GM20000 (cell line): ENCODE results near the gene MAGI1.

Source experiments
- DNase-seq: peaks from one replicate; pipeline ENCODE4 v3.0.0; 2012; ENCODE audit warnings: low spot score
- TF ChIP-seq, protein P1 (sequence below): IDR thresholded peaks from 2 replicates; pipeline ENCODE4 v1.5.1; 2012; ENCODE audit warnings: mild to moderate bottlenecking, control low read depth; ENCODE audit errors: extremely low read depth, missing control alignments

Gene MAGI1

DNA sequence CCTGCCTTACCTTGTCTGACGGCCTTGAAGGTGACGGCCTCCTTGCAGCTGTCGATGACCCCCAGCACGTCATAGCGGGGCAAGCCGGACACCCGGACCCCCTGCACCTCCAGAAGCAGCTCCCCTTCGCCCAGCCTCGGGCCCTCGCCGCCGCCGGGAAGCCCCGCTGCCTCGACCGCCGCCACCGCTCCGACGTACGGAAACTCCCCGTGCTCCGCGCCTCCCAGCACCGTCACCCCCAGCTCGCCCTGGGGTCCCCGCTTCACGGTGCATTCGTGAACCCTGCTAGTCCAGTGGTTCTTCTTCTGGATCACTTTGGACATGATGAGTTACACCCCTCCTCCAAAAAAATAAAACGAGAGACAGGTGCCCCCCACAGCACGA, 740 bp downstream of the MAGI1 start:
- peak; percentile 54 for DNase-seq

DNA sequence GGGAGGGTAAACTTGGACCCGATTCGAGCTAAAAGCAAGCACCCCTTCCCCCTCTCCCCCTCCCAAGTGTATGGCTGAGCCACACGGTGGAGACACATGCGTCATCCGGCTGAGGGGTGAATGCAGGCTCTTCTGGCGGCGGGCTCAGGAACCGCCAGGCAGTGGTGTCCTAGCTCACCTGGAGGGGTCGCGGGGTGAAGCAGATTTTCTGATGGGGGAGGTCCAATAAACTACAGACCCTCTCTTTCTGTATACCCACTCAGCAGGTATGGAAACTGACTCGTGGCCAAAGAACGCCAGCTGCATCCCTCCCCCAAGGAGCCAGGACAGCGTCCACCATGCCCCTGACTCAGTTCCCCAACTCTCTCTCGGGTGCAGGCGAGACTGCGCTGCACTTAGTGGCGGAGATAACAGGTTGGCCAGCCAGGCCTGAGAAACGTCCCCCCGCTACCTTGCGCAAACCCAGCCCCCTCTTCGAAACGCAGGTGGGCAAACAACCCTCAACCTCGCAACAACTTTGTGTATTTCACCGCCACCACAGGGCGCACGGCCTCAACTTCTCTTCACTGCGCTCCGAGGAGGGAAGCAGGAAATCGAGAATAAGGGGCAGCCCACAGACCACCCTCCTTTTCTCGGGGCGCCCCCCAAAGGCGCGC, 1.3 kb downstream of the MAGI1 start:
- TF ChIP-seq, protein P1, sequence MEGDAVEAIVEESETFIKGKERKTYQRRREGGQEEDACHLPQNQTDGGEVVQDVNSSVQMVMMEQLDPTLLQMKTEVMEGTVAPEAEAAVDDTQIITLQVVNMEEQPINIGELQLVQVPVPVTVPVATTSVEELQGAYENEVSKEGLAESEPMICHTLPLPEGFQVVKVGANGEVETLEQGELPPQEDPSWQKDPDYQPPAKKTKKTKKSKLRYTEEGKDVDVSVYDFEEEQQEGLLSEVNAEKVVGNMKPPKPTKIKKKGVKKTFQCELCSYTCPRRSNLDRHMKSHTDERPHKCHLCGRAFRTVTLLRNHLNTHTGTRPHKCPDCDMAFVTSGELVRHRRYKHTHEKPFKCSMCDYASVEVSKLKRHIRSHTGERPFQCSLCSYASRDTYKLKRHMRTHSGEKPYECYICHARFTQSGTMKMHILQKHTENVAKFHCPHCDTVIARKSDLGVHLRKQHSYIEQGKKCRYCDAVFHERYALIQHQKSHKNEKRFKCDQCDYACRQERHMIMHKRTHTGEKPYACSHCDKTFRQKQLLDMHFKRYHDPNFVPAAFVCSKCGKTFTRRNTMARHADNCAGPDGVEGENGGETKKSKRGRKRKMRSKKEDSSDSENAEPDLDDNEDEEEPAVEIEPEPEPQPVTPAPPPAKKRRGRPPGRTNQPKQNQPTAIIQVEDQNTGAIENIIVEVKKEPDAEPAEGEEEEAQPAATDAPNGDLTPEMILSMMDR = no peak

More for the DNA sequence above, 740 bp downstream of the MAGI1 start:
- TF ChIP-seq, protein P1 = no peak

DNA sequence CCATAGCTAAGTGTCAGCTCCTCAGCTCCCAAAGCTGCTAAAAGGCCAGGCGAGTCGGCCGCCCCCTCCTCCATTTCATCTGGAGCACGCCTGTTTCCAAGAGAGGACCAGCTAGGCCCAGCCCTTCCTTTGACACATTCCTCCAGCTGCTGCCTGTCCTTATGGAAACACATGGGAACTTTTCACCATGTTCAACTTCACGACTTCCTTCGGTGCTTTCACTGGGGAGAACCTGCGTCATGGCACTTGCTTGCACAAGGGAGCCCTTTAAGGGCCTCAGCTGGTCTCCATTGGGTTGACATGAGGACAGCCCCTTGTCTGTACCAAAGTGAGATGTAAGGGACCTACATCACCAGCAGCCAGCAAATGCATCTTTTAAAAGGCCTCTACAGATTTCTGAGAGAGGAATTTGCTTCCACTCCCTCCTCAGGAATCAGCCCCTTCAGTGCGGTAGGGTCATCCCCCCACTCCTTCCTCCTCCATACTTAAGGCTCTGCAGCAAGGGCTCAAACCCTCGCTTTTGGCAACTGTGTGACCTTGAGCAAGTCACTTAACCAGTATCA, 2.1 kb downstream of the MAGI1 start:
- TF ChIP-seq, protein P1 = no peak
- no peak for DNase-seq

More for the DNA sequence above, 1.3 kb downstream of the MAGI1 start:
- peak; percentile 40 for DNase-seq

DNA sequence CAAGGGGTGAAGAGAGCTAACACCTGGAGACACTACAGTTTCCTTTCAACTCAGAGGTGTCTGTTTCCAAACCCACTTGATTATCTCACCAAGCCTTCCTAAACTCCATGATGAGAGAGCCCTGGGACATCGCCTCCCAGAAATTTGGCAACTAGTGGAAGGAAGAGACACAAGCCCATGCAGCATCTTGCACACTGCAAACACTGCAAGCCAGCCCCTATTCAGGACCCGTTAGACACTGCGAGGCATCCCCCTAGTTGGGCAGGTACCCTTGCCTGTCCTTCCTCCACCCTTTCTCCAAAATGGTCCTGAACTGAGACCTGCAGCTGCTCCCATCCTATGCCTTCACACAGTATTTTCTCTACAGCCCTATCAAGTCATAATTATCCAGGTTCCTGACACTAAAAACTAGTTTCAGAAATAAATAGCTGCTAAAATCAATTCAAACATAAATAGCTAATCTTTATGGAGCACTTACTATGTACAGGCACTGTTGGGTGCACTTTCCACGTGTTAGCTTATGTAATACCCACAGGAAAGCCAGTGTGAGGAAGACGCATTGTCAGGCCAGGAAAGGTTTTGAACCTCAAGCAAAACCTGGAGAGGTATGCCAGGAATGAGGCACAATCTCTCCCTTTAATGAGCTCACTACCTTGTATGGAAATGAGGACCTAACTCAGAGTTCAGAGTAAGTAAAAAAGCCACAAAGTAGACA, 2.8 kb downstream of the MAGI1 start:
- TF ChIP-seq, protein P1 = no peak
- no peak for DNase-seq

DNA sequence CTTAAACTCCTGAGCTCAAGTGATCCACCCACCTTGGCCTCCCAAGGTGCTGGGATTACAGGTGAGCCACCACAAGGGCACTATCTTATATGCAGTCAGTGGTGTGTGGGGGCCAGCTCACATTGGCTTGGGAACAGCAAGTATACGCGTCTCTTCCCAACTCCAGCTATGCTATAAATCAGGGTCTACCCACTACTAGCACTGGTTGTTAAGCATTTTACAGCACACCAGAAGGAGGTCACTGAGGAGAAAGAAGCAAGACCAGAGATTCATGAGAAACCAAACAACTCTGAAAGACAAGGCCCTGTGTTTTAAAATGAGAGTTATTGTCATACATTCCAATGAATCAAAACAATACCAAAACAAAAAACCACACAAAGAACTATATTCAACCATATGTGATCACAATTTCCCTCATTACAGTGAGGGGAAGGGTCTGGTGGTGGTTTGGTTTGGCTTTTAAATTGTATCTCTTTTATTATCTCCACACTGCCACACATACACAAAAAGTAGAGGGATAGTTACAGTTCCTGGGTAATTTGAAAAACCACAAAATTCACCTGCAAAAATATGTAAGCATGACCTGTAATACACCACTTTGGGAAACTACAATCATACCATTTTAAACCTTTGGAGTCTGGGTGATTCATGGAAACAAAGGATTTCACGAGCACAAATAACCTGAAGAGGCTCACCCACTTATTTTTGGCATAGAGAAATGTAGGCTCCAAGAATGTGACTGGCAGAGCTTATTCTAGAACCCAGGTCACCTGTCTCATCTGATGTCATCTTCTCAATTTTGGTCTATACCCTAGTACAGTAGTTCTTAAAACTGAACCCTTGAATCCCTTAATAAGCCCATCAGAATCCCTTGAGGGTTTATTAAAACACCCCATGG, 5.2 kb downstream of the MAGI1 start:
- TF ChIP-seq, protein P1 = no peak
- peak; percentile 32 for DNase-seq

DNA sequence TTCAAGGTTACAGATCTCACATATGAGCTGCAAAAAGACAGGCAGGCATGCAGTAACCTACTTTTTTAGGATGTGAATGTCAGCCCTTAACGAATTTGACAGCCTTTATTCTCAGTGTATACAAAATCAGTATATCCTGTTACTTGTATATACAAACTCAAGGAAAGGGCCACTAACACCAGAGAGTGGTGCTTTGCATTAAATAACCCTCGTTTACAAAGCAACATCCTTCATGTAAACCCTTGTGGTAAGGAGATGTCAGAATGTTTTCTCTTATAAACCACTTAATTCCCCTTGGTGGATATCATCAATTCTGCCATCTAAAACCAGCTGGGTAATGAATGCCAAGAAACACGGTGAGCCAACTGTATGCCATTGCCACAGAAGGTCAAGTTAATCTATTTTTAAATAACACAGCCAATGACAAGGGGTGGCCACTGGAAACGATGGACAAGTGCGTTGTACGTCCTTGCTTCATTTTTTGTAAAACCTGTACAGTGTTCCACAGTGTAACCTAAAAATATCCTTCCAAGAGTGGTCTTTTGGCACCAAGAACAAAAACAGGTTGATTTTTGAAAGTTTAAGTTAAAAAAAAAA, 7.5 kb downstream of the MAGI1 start:
- DNase-seq = no peak
- TF ChIP-seq, protein P1 = no peak
